Measurements from ENCODE around the gene PMPCB. TPM values are rescaled to one million over a fixed set of nuclear protein-coding genes. Genes with fewer than 3 reads are reported as not detected.
"Not testable (repeated sequence)": the region's sequence is repeated elsewhere in the genome, so short reads cannot be mapped to it uniquely, and the experiment has no call there.

The PMPCB gene, protein sequence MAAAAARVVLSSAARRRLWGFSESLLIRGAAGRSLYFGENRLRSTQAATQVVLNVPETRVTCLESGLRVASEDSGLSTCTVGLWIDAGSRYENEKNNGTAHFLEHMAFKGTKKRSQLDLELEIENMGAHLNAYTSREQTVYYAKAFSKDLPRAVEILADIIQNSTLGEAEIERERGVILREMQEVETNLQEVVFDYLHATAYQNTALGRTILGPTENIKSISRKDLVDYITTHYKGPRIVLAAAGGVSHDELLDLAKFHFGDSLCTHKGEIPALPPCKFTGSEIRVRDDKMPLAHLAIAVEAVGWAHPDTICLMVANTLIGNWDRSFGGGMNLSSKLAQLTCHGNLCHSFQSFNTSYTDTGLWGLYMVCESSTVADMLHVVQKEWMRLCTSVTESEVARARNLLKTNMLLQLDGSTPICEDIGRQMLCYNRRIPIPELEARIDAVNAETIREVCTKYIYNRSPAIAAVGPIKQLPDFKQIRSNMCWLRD
- 10 to 100 TPM; 24.9 to 53.2 (median 41.8) TPM for total RNA-seq

DNA sequence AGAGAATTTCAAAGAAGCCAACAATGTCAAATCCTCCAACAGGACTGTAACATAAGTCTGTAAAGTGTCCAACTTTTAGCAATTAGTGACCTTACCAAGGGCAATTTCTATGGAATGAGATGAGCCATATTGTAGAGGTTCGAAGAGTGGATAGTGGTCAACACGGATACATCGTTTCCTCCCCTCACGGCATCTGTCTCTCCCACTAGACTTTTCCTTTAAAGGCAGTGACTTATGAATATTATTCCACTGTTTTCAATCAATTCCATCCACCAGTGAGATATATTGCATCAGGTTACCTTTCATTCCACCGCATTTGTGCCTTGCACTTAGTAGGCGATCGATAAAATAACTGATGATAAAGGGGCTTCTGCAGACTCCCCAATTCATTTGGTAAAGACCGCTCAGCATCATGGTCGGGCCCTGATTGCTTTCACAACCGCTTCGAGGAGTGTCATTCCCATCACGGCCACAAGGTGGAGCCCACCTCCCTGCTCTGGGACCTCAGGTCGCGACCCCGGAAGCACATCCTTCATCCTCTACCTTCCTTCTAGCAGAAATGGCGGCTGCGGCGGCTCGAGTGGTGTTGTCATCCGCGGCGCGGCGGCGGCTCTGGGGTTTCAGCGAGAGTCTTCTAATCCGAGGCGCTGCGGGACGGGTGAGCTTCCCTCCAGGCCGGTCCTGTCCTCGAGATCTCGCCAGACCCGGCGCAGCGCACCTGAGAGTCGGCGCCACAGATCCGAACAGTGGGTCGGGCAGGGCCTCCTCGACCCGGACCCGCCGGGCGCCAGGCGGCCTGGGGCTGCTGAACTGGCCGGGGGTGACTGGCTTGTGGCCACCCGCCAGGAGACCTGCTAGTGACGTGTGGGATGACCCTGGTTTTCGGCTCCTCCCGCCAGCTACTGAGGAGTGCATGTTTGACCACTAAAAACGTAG, at the start of gene PMPCB:
Gene PMPCB (plus strand): TSS at position 535 of the 936 bp plus-strand sequence. CDS start 25 bp downstream, at position 560.
- Histone ChIP-seq H3K36me3 (peaks cover 14 to 32% (median 18%) of the 10 kb centered on the region in 4 donors), H3K4me1 (peaks cover 13 to 22% (median 15%) of the 10 kb centered on the region in 4 donors), H3K9me3 (no peaks in the 10 kb centered on the region), H3K27me3 (no peaks in the 10 kb centered on the region), H3K27ac (peak within 1 kb of the TSS; percentile 88 to 90 (median 88)), H3K4me3 (peak within 1 kb of the TSS; percentile 70 to 96 (median 84))
- DNase-seq (peak; percentile 95 to 97), ATAC-seq (ENCODE audit: low FRiP score in 2 of 2) (peak; percentile 99 to 100)
- WGBS, 2 donors: 6% methylated on average over 17 to 29 of the region's 52 CpGs
- TF ChIP-seq POLR2AphosphoS5 (IDR thresholded peaks at IDR 0.05) (peak; percentile 82 to 86), POLR2A (IDR thresholded peaks at IDR 0.05) (peak in 2 of 4 donors; percentile 56 to 66), EP300 (IDR thresholded peaks at IDR 0.05) (no peak)
- TF ChIP-seq, protein P1, sequence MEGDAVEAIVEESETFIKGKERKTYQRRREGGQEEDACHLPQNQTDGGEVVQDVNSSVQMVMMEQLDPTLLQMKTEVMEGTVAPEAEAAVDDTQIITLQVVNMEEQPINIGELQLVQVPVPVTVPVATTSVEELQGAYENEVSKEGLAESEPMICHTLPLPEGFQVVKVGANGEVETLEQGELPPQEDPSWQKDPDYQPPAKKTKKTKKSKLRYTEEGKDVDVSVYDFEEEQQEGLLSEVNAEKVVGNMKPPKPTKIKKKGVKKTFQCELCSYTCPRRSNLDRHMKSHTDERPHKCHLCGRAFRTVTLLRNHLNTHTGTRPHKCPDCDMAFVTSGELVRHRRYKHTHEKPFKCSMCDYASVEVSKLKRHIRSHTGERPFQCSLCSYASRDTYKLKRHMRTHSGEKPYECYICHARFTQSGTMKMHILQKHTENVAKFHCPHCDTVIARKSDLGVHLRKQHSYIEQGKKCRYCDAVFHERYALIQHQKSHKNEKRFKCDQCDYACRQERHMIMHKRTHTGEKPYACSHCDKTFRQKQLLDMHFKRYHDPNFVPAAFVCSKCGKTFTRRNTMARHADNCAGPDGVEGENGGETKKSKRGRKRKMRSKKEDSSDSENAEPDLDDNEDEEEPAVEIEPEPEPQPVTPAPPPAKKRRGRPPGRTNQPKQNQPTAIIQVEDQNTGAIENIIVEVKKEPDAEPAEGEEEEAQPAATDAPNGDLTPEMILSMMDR (IDR thresholded peaks at IDR 0.05): peak; percentile 94 to 98 (median 97)

DNA sequence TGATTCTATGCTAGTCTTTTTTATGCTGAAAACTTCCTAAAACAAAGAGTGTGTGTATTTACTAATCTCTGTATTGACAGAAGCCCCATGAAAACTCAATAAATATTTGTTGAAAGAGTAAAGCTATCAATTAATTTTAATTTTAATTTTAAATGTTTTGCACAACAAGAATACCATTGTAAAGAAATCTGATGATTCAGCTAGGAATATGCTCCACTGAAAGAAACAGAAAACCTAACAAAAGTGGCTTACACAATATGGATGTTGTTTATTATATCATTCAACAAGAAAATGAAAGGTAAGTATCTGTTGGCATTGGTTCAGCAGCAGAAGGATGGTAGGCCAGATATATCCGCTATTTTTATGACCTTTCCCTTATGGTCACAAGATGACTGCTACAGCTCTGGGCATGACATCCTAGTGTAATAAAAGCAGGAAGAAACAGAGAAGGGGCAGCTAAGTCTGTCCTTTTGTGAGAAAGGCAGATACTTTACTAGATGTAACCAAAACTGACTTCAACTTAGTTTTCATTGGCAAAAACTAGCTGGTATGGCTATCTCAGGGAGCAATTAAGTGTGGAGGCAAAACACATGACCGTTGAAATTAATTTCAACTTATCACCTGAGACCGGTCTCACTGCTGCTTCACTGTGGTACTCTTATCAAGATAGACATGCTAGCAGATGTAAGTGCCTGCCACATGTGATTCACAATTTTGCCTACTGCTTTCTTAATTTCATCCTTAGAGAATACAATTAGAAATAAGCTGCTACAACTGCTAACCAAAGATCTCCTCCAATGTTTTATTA, 43.3 kb upstream of the PMPCB start:
- not testable (repeated sequence) for H3K4me1 ChIP-seq; ATAC-seq (ENCODE audit: low FRiP score in 2 of 2); H3K9me3 ChIP-seq; H3K27ac ChIP-seq; H3K4me3 ChIP-seq; DNase-seq; H3K36me3 ChIP-seq; H3K27me3 ChIP-seq
- WGBS, 2 donors: 64 to 69% methylated on average over 3 of the region's 3 CpGs

DNA sequence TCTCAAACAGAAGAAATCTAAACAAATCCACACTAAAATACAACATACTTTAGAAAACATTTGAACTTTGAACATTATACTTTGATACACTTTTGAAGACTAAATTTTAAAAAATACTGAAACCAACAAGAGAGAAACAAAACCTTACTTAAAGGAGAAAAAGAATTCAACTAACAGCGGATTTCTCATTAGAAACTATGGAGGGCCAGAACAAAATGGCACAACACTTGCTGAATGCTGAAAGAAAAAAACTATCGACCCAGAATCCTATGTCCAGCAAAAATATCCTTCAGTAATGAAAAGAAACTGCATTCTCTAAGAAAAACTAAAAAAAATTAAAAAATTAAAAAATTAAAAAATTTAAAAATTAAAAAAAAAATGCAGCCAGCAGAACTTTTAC, 33.2 kb upstream of the PMPCB start:
- not testable (repeated sequence) for H3K27ac ChIP-seq; H3K4me1 ChIP-seq; H3K36me3 ChIP-seq; ATAC-seq (ENCODE audit: low FRiP score in 2 of 2); H3K27me3 ChIP-seq; H3K9me3 ChIP-seq; DNase-seq; H3K4me3 ChIP-seq
- WGBS, 2 donors: 92 to 93% methylated on average over 2 of the region's 2 CpGs

DNA sequence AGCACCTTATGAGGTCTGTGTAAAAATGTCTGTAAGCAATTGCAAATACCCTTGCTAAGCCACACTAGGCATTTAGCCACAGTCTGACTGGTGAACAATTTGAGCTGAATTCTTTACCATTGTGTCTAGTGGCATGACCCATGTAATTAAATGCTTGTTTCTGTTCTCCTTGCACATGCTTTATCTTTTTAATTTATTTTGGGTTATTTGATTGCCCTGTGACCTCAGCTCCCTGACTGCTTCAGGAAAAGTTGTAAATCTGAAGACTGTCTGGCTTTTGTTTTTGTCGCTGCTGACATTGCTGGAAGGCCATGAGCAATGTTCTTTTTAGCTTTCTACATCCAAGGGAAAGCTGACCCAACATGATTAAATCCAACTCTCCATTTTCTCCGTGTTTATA, 31.0 kb upstream of the PMPCB start:
- H3K4me1 ChIP-seq; H3K9me3 ChIP-seq; H3K27ac ChIP-seq; ATAC-seq (ENCODE audit: low FRiP score in 2 of 2); H3K4me3 ChIP-seq; DNase-seq; H3K27me3 ChIP-seq; H3K36me3 ChIP-seq: not testable (repeated sequence)
- WGBS, 2 donors: 54 to 68% methylated on average over 2 of the region's 2 CpGs

DNA sequence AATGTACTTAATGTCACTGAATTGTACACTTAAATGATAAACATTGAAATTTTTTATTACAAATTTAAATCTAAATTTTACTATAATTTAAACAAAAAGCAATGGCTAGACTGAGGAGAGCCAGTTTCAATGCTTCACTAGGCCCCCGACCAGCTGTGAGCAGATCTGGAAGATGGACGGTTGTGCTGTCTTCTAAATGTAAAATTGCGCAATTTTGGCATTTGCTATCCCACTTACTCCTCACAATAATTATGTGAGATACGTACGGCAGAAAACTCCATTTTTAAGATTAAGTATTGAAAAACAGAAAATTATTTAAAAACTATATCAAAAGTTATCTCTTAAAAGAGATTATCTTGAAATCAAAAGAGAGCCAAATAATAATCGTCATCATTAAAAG, 23.9 kb upstream of the PMPCB start:
- H3K27ac ChIP-seq; DNase-seq; H3K9me3 ChIP-seq; ATAC-seq (ENCODE audit: low FRiP score in 2 of 2); H3K27me3 ChIP-seq; H3K4me3 ChIP-seq; H3K4me1 ChIP-seq; H3K36me3 ChIP-seq: not testable (repeated sequence)
- WGBS, 2 donors: 78 to 92% methylated on average over 6 of the region's 6 CpGs

DNA sequence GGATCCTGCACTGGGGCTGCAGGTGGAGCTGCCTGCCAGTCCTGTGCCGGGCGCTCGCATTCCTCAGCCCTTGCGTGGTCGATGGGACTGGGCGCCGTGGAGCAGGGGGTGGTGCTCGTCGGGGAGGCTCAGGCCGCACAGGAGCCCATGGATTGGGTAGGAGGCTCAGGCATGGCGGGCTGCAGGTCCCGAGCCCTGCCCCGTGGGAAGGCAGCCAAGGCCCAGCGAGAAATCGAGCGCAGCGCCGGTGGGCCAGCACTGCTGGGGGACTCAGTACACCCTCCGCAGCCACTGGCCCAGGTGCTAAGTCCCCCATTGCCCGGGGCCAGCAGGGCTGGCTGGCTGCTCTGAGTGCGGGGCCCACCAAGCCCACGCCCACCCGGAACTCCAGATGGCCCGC, 22.4 kb upstream of the PMPCB start:
- not testable (repeated sequence) for ATAC-seq (ENCODE audit: low FRiP score in 2 of 2); H3K4me3 ChIP-seq; H3K9me3 ChIP-seq; H3K4me1 ChIP-seq; H3K27ac ChIP-seq; H3K36me3 ChIP-seq; H3K27me3 ChIP-seq
- WGBS, 2 donors: 96 to 100% methylated on average over 3 to 22 of the region's 24 CpGs
- peak in 1 of 2 donors; percentile 79 for DNase-seq

DNA sequence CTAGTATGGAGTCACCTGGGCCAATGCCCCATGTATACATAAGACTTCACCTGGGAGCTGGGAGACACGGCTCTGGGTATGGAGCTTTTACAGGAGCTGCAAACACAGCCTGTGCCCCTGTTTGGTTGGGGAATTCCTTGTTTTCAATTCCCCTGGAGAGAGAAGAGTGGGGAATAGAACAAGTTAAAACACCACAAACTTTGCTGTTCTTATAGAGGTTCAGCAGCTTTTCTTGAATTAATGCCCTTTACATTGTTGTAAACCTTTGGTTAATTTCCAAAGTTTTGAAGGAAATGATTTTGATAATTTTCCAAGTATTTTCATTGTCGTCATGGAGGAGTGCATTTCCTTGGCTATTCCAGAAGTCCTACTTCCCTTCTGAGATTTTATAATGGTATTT, 19.0 kb upstream of the PMPCB start:
- ATAC-seq (ENCODE audit: low FRiP score in 2 of 2); H3K36me3 ChIP-seq; H3K9me3 ChIP-seq; DNase-seq; H3K27me3 ChIP-seq; H3K4me3 ChIP-seq; H3K27ac ChIP-seq: not testable (repeated sequence)
- WGBS, 2 donors: 60 to 75% methylated on average over 2 of the region's 2 CpGs
- peaks cover 4 to 21% (median 12%) of the 10 kb centered on the region in 4 donors for H3K4me1 ChIP-seq

DNA sequence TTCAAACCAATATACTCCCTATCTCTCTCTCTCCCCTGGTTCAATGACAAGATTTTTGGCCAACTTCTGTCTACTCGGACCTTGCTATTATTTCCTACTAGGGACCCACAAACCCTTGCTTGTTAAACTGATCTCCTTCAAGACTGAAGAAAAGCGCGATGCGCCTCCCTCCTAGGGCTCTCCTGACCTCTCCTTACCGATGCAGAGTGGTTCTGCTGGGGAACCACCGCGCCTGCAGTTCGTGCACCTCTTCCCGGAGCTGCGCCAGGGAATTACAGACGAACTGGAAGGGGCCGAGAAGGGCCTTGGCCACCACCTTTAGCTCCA, 17.6 kb upstream of the PMPCB start:
- H3K36me3 ChIP-seq, H3K9me3 ChIP-seq, H3K27ac ChIP-seq, H3K27me3 ChIP-seq, DNase-seq: not testable (repeated sequence)
- ATAC-seq (ENCODE audit: low FRiP score in 2 of 2): peak in 1 of 2 donors; percentile 63
- H3K4me3 ChIP-seq: peak overlapping the region; percentile 53 to 78 (median 66)
- H3K4me1 ChIP-seq: peaks cover 4 to 21% (median 12%) of the 10 kb centered on the region in 4 donors
- 0 to 1% methylated on average over 5 to 12 of the region's 12 CpGs for WGBS, 2 donors
